GM12878 (cell line): ENCODE results near the gene SRPK2. TPM values are rescaled to one million over a fixed set of nuclear protein-coding genes. Genes with fewer than 3 reads are reported as not detected.

Experiments used
- ATAC-seq: fragments of 200-7000 bp; cut with Tn5 transposase; 3 replicates; pipeline ENCODE4 v1.9.1; 2020; ENCODE audit warnings: mild to moderate bottlenecking, moderate library complexity
- BruUV-seq: library from RNA; stranded (reverse); fragments of 400-500 nt; replicated peaks from 2 replicates; lab custom pipeline; 2021; lab: Mats Ljungman, UMichigan
- CTCF ChIA-PET: fragments of 300-600 bp; sonication (Branson Sonifier 250); formaldehyde crosslinking; extraction: SDS; loops from one replicate; lab custom pipeline; 2021; ENCODE audit warnings: inconsistent platforms; lab: Yijun Ruan, JAX
- POLR2A ChIA-PET: fragments of 350-600 bp; formaldehyde crosslinking; extraction: SDS; loops from one replicate; lab custom pipeline; 2021; ENCODE audit warnings: inconsistent platforms; lab: Charles Lee
- RAD21 ChIA-PET: fragments of 300-600 bp; sonication (Branson Sonifier 250); formaldehyde crosslinking; loops from one replicate; lab custom pipeline; 2023; ENCODE audit warnings: antibody characterized with exemption; ENCODE audit not compliant: unreplicated experiment; lab: Charles Lee
- SMC1A ChIA-PET: fragments of 300-600 bp; sonication (Branson Sonifier 250); formaldehyde crosslinking; loops from one replicate; lab custom pipeline; 2023; ENCODE audit not compliant: unreplicated experiment, uncharacterized antibody; lab: Charles Lee
- DNase-seq: peaks from one replicate; pipeline ENCODE4 v3.0.0-alpha.2; 2011; ENCODE audit warnings: low read depth, low spot score
- FAIRE-seq: peaks from 3 replicates; lab custom pipeline; 2011; peaks lifted over from hg19 to GRCh38; lab: Jason Lieb, UNC
- H2AFZ ChIP-seq: 2 replicates; pipeline ENCODE4 v1.6.0; 2011; ENCODE audit warnings: low read depth, low read length, control low read depth; ENCODE audit not compliant: control insufficient read depth
- H3K27ac ChIP-seq: 2 replicates; pipeline ENCODE4 v1.5.1; 2011; ENCODE audit warnings: control low read depth; ENCODE audit not compliant: control insufficient read depth, insufficient read depth
- H3K27me3 ChIP-seq, 2 experiments: replicated peaks in 1 of 2; 2 replicates each; pipeline versions ENCODE4 v1.6.0 to v1.6.1; 2011; ENCODE audit warnings: low read length in 1 of 2; ENCODE audit not compliant: control insufficient read depth in 2 of 2, insufficient read depth in 2 of 2
- H3K36me3 ChIP-seq, 2 experiments: 2 replicates each; pipeline ENCODE4 v1.5.1; 2011; ENCODE audit warnings: low read length in 1 of 2; ENCODE audit not compliant: control insufficient read depth in 2 of 2, insufficient read depth in 2 of 2
- H3K4me1 ChIP-seq: 2 replicates; pipeline ENCODE4 v1.6.1; 2011; ENCODE audit warnings: mild to moderate bottlenecking, low read length, moderate library complexity, mixed read lengths; ENCODE audit not compliant: control insufficient read depth, insufficient read depth
- H3K4me2 ChIP-seq: 2 replicates; pipeline ENCODE4 v1.6.0; 2011; ENCODE audit warnings: control low read depth; ENCODE audit not compliant: control insufficient read depth, insufficient read depth
- H3K4me3 ChIP-seq: fragments of 200-600 bp; sonication (generic); 2 replicates; pipeline ENCODE4 v1.5.1; 2016
- H3K79me2 ChIP-seq: 2 replicates; pipeline ENCODE4 v1.6.0; 2011; ENCODE audit warnings: low read length; ENCODE audit not compliant: control insufficient read depth, insufficient read depth
- H3K9ac ChIP-seq: 2 replicates; pipeline ENCODE4 v1.8.0; 2011; ENCODE audit warnings: low read length, control low read depth, mixed read lengths; ENCODE audit not compliant: control insufficient read depth, insufficient read depth
- H3K9me3 ChIP-seq: replicated peaks from 3 replicates; pipeline ENCODE4 v1.5.1; 2011; ENCODE audit warnings: mild to moderate bottlenecking, low read length; ENCODE audit not compliant: control insufficient read depth, insufficient read depth
- H4K20me1 ChIP-seq: 2 replicates; pipeline ENCODE4 v1.6.0; 2011; ENCODE audit not compliant: control insufficient read depth, insufficient read depth
- BHLHE40 ChIP-seq, 2 experiments: fragments of 450-650 bp in 1 of 2; IDR thresholded peaks; 2 replicates each; pipeline ENCODE4 v1.6.1; 2011 to 2017; ENCODE audit warnings: low read depth in 2 of 2, borderline replicate concordance in 1 of 2, improper control_type of control experiment in 1 of 2, low read length in 1 of 2, mild to moderate bottlenecking in 1 of 2
- CHD1 ChIP-seq: IDR thresholded peaks from 2 replicates; pipeline ENCODE4 v1.6.1; 2012; ENCODE audit warnings: low read depth, low read length, improper control_type of control experiment
- FOXM1 ChIP-seq: IDR thresholded peaks from 2 replicates; pipeline ENCODE4 v1.6.1; 2012; ENCODE audit warnings: low read depth, mild to moderate bottlenecking, inconsistent platforms, low read length, moderate library complexity
- JUNB ChIP-seq: IDR thresholded peaks from 2 replicates; pipeline ENCODE4 v1.6.1; 2016; ENCODE audit warnings: antibody characterized with exemption, mild to moderate bottlenecking
- JUND ChIP-seq: IDR thresholded peaks from 2 replicates; pipeline ENCODE4 v1.6.1; 2012; ENCODE audit warnings: low read depth, mild to moderate bottlenecking, low read length, improper control_type of control experiment, moderate library complexity
- KDM1A ChIP-seq: fragments of 200-600 bp; sonication (generic); IDR thresholded peaks from 2 replicates; pipeline ENCODE4 v1.6.1; 2016; ENCODE audit warnings: borderline replicate concordance
- NR2C2 ChIP-seq: IDR thresholded peaks from 2 replicates; pipeline ENCODE4 v1.6.1; 2011; ENCODE audit warnings: borderline replicate concordance, low read depth; ENCODE audit not compliant: control insufficient read depth, insufficient read length
- POU2F2 ChIP-seq: IDR thresholded peaks from 3 replicates; pipeline ENCODE4 v1.6.1; 2011; ENCODE audit warnings: low read depth, mild to moderate bottlenecking, low read length, borderline replicate concordance
- RAD51 ChIP-seq: fragments of 450-650 bp; IDR thresholded peaks from 2 replicates; pipeline ENCODE4 v1.6.1; 2016; ENCODE audit warnings: moderate library complexity, mild to moderate bottlenecking, inconsistent platforms
- SIX5 ChIP-seq: IDR thresholded peaks from 2 replicates; pipeline ENCODE4 v1.6.1; 2011; ENCODE audit warnings: mild to moderate bottlenecking, low read depth, low read length, moderate library complexity; ENCODE audit not compliant: severe bottlenecking
- SMAD5 ChIP-seq: IDR thresholded peaks from 2 replicates; pipeline ENCODE4 v1.6.1; 2016; ENCODE audit warnings: antibody characterized with exemption, low read depth
- TAF1 ChIP-seq: IDR thresholded peaks from 2 replicates; pipeline ENCODE4 v1.6.1; 2011; ENCODE audit warnings: mild to moderate bottlenecking, low read depth, low read length, borderline replicate concordance
- TCF7 ChIP-seq: IDR thresholded peaks from 2 replicates; pipeline ENCODE4 v1.6.1; 2014; ENCODE audit warnings: antibody characterized with exemption, borderline replicate concordance
- WGBS: methylation state at CpG from one replicate; pipeline ENCODE4 v1.1.6; 2016; ENCODE audit warnings: low lambda C conversion rate; ENCODE audit not compliant: insufficient replicate concordance, insufficient coverage; ENCODE audit errors: missing lambda C conversion rate; 5-methylcytosine and 5-hydroxymethylcytosine counted together
- in situ Hi-C: fragments of 300-500 bp; cut with MboI; formaldehyde crosslinking; loops from 9 replicates; pipeline ENCODE4 v1.14.3; 2018; ENCODE audit warnings: mixed read lengths
- intact Hi-C: fragments of 100-400 bp; cut with micrococcal nuclease; formaldehyde crosslinking; loops from one replicate; pipeline ENCODE4 v1.14.2; 2022; ENCODE audit not compliant: unreplicated experiment
- polyA plus RNA-seq, 11 experiments: library from polyadenylated mRNA; depleted of rRNA in 4 of 11; unstranded in 6 of 11; stranded (reverse) in 5 of 11; fragments of >200 nt; fragmentation: Nextera tagmentation in 4 of 11; fragmentation: Illumina TruSeq in 1 of 11; extraction: Ambion mirVana in 4 of 11; extraction: Trizol in 1 of 11; gene quantifications; 1 replicate in 1 of 11; 2 replicates in 10 of 11; pipeline versions ENCODE4 v1.2.1 to v1.2.3, GENCODE V29; 2011 to 2016; ENCODE audit warnings: inconsistent platforms in 2 of 11, missing spikeins in 2 of 11, low read depth in 1 of 11
- total RNA-seq, 4 experiments: library from RNA; depleted of rRNA in 3 of 4; stranded (reverse); fragments of >200 nt in 3 of 4; fragmentation: Illumina TruSeq in 1 of 4; extraction: Trizol in 1 of 4; gene quantifications; 2 replicates each; pipeline versions ENCODE4 v1.2.1 to v1.2.3, GENCODE V29; 2013 to 2021
- TF ChIP-seq, protein P1 (sequence below): fragments of 450-650 bp; IDR thresholded peaks from 2 replicates; pipeline ENCODE4 v1.6.1; 2017; ENCODE audit warnings: mild to moderate bottlenecking
- TF ChIP-seq, protein P2 (sequence below): fragments of 450-650 bp; IDR thresholded peaks from 2 replicates; pipeline ENCODE4 v1.6.1; 2017; ENCODE audit warnings: antibody characterized with exemption, mild to moderate bottlenecking, moderate library complexity

SRPK2 gene
- total and polyA plus RNA-seq, 10 of the 15 experiments (the other 5 are each of a cell fraction or from before 2014, with no cell fraction given): 13.2 to 32.8 (median 24.5) TPM

DNA sequence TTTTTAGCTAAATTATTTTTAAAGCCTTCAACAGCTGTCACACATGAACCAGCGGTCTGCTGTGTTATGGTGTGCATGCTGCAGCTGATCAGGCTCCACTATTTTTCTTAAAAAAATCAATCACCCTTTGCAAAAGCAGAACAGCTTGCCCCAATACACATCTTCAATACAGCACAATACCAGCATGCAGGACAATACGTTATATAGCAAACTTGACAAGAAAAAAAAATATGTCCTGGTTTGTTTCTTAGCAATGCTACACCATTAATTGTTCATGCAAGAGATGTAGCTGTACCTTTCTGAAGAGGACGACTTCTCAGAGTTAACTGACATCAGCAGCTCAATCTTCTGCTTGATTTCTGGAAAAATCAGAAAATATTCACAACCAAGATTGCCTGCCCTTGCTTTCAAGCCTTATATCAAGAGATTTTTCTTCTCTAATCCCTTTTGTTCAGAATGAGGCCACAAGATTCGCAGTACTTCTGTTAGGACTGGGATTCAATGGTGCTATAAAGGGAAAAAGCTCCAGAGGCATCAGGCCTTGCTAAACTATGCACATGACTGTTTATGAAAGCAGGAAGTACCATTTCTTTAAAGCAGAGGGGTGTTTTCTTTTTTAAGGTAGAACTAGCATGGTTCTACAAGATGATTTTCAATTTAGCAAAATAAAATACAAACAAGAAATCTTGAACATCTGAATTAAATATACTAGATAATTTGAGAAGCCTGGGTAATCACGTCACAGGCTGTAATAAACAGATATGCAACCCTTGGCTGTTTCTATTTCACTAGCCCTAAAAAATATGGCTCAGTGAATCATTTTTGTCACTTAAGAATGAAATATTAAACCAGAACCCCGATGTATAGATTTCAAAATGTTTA lies 120.0 kb downstream of the SRPK2 start:
- peak overlapping the region; percentile 86 for H2AFZ ChIP-seq
- RAD21 ChIA-PET: interaction anchor here (0.6 to 3.3 kb wide), 15 partner anchors 11 to 843 kb away, joined by 3 to 16 read pairs (median 4); partner anchors contain the start of genes RINT1 and SYPL1
- H3K9ac ChIP-seq: peak overlapping the region; percentile 68
- no peaks in the 10 kb centered on the region for H3K36me3 ChIP-seq
- H3K9me3 ChIP-seq: no peaks in the 10 kb centered on the region
- H3K27ac ChIP-seq: peak overlapping the region; percentile 79
- CTCF ChIA-PET: interaction anchor here (0.9 to 2.4 kb wide), 6 partner anchors 10 to 285 kb away, joined by 3 to 10 read pairs (median 4); partner anchors contain the start of gene RINT1
- peaks cover 6% of the 10 kb centered on the region; the same call in 1 of the 2 replicates for H3K4me1 ChIP-seq
- intact Hi-C loops (loop anchor here (5.0 kb wide), 1 partner anchor 34 kb away; no protein-coding TSS in a partner anchor), in situ Hi-C loops (no loop called here)
- peak overlapping the region; percentile 66 for H3K4me3 ChIP-seq
- WGBS: 24% methylated on average over 6 of the region's 6 CpGs
- peak; percentile 74 for FAIRE-seq
- H3K4me2 ChIP-seq: peak overlapping the region; percentile 95
- H4K20me1 ChIP-seq: no peaks in the 10 kb centered on the region
- peaks cover 35% of the 10 kb centered on the region for H3K79me2 ChIP-seq
- SMC1A ChIA-PET: interaction anchor here (0.8 to 3.2 kb wide), 23 partner anchors 10 to 288 kb away, joined by 3 to 20 read pairs (median 5); no protein-coding TSS in a partner anchor
- BruUV-seq: TSS peak; percentile 80
- no peaks in the 10 kb centered on the region for H3K27me3 ChIP-seq
- no peak for DNase-seq
- POLR2A ChIA-PET: interaction anchor here (0.9 to 1.5 kb wide), 5 partner anchors 11 to 78 kb away, joined by 3 to 8 read pairs (median 4); no protein-coding TSS in a partner anchor
- ATAC-seq: peak; percentile 80
- no peak for TF ChIP-seq TCF7
- no peak for TF ChIP-seq NR2C2
- peak; percentile 41; the same call in 1 of the 2 replicates for TF ChIP-seq JUNB
- TF ChIP-seq SIX5: peak; percentile 41
- 0 out of 2 replicates have a peak, but pooled peaks have one; percentile 23 for TF ChIP-seq SMAD5
- TF ChIP-seq TAF1: peak; percentile 80; the same call in 1 of the 2 replicates
- TF ChIP-seq, protein P1, sequence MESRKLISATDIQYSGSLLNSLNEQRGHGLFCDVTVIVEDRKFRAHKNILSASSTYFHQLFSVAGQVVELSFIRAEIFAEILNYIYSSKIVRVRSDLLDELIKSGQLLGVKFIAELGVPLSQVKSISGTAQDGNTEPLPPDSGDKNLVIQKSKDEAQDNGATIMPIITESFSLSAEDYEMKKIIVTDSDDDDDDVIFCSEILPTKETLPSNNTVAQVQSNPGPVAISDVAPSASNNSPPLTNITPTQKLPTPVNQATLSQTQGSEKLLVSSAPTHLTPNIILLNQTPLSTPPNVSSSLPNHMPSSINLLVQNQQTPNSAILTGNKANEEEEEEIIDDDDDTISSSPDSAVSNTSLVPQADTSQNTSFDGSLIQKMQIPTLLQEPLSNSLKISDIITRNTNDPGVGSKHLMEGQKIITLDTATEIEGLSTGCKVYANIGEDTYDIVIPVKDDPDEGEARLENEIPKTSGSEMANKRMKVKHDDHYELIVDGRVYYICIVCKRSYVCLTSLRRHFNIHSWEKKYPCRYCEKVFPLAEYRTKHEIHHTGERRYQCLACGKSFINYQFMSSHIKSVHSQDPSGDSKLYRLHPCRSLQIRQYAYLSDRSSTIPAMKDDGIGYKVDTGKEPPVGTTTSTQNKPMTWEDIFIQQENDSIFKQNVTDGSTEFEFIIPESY: 0 out of 2 replicates have a peak, but pooled peaks have one; percentile 6
- TF ChIP-seq POU2F2: 0 out of 3 replicates have a peak, but pooled peaks have one; percentile 26
- TF ChIP-seq KDM1A: no peak
- TF ChIP-seq CHD1: peak; percentile 97
- peak; percentile 93 to 96 for TF ChIP-seq BHLHE40 (IDR thresholded peaks at IDR 0.05; ENCODE audit: borderline replicate concordance in 1 of 2, low read depth in 2 of 2, low read length in 1 of 2)
- TF ChIP-seq, protein P2, sequence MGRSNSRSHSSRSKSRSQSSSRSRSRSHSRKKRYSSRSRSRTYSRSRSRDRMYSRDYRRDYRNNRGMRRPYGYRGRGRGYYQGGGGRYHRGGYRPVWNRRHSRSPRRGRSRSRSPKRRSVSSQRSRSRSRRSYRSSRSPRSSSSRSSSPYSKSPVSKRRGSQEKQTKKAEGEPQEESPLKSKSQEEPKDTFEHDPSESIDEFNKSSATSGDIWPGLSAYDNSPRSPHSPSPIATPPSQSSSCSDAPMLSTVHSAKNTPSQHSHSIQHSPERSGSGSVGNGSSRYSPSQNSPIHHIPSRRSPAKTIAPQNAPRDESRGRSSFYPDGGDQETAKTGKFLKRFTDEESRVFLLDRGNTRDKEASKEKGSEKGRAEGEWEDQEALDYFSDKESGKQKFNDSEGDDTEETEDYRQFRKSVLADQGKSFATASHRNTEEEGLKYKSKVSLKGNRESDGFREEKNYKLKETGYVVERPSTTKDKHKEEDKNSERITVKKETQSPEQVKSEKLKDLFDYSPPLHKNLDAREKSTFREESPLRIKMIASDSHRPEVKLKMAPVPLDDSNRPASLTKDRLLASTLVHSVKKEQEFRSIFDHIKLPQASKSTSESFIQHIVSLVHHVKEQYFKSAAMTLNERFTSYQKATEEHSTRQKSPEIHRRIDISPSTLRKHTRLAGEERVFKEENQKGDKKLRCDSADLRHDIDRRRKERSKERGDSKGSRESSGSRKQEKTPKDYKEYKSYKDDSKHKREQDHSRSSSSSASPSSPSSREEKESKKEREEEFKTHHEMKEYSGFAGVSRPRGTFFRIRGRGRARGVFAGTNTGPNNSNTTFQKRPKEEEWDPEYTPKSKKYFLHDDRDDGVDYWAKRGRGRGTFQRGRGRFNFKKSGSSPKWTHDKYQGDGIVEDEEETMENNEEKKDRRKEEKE: peak; percentile 93
- peak; percentile 77 for TF ChIP-seq RAD51
- TF ChIP-seq JUND: peak; percentile 94; the same call in 1 of the 2 replicates
- peak; percentile 44; the same call in 1 of the 2 replicates for TF ChIP-seq FOXM1
